ENCODE results near the gene GGT1. TPM values are rescaled to one million over a fixed set of nuclear protein-coding genes. Genes with fewer than 3 reads are reported as not detected.

The GGT1 gene
- total and polyA plus RNA-seq, 2 experiments from 2014 or later: 80.7 to 104 TPM

- Histone ChIP-seq H3K9me2 (replicated peaks; ENCODE audit: insufficient read depth) (no peaks in the 10 kb centered on the region), H2AFZ (no peak overlapping the region), H4K20me1 (ENCODE audit: insufficient read depth, poor library complexity, severe bottlenecking) (no peaks in the 10 kb centered on the region), H3K27me3 (no peaks in the 10 kb centered on the region), H3K4me1 (ENCODE audit: insufficient read depth) (peaks cover 14% of the 10 kb centered on the region), H3K4me3 (no peak overlapping the region), H3K79me2 (peaks cover 3% of the 10 kb centered on the region), H3K4me2 (no peak overlapping the region), H3K27ac (no peak overlapping the region), H3K36me3 (replicated peaks; ENCODE audit: insufficient read depth, low read depth) (no peaks in the 10 kb centered on the region), H3K9me3 (ENCODE audit: low read depth) (no peaks in the 10 kb centered on the region)
- no peak for DNase-seq (ENCODE audit: low spot score)
- TF ChIP-seq EZH2 (IDR thresholded peaks at IDR 0.05; ENCODE audit: borderline replicate concordance): no peak
- no peak for TF ChIP-seq EZH2phosphoT487 (IDR thresholded peaks at IDR 0.05; ENCODE audit: low read depth, severe bottlenecking, unreplicated experiment)
- TF ChIP-seq CTCF (IDR thresholded peaks at IDR 0.05; ENCODE audit: poor library complexity): no peak
- WGBS (ENCODE audit: low lambda C conversion rate, missing lambda C conversion rate): 95% methylated on average over 12 of the region's 12 CpGs
These were observed 12.3 kb upstream of the GGT1 start for GRCh38 chr22:24590596-24591173.

GRCh38 chr22:24591286-24591830, 11.6 kb upstream of the GGT1 start:
- no peak overlapping the region for H3K4me3 ChIP-seq
- no peak overlapping the region for H3K27ac ChIP-seq
- no peak overlapping the region for H2AFZ ChIP-seq
- H3K79me2 ChIP-seq: peaks cover 3% of the 10 kb centered on the region
- H3K4me1 ChIP-seq (ENCODE audit: insufficient read depth): peaks cover 14% of the 10 kb centered on the region
- no peaks in the 10 kb centered on the region for H4K20me1 ChIP-seq (ENCODE audit: insufficient read depth, poor library complexity, severe bottlenecking)
- H3K36me3 ChIP-seq (replicated peaks; ENCODE audit: insufficient read depth, low read depth): no peaks in the 10 kb centered on the region
- H3K9me2 ChIP-seq (replicated peaks; ENCODE audit: insufficient read depth): no peaks in the 10 kb centered on the region
- peak overlapping the region; percentile 98 for H3K4me2 ChIP-seq
- TF ChIP-seq CTCF (IDR thresholded peaks at IDR 0.05; ENCODE audit: poor library complexity) (no peak), EZH2phosphoT487 (IDR thresholded peaks at IDR 0.05; ENCODE audit: low read depth, severe bottlenecking, unreplicated experiment) (no peak), EZH2 (IDR thresholded peaks at IDR 0.05; ENCODE audit: borderline replicate concordance) (no peak)
- H3K27me3 ChIP-seq: no peaks in the 10 kb centered on the region
- DNase-seq (ENCODE audit: low spot score): no peak
- WGBS (ENCODE audit: low lambda C conversion rate, missing lambda C conversion rate): 92% methylated on average over 6 of the region's 6 CpGs
- H3K9me3 ChIP-seq (ENCODE audit: low read depth): no peaks in the 10 kb centered on the region

GRCh38 chr22:24592058-24592850, 10.7 kb upstream of the GGT1 start:
- no peak for TF ChIP-seq EZH2phosphoT487 (IDR thresholded peaks at IDR 0.05; ENCODE audit: low read depth, severe bottlenecking, unreplicated experiment)
- no peak for TF ChIP-seq EZH2 (IDR thresholded peaks at IDR 0.05; ENCODE audit: borderline replicate concordance)
- TF ChIP-seq CTCF (IDR thresholded peaks at IDR 0.05; ENCODE audit: poor library complexity): no peak
- Histone ChIP-seq H3K27me3 (no peaks in the 10 kb centered on the region), H3K36me3 (replicated peaks; ENCODE audit: insufficient read depth, low read depth) (no peaks in the 10 kb centered on the region), H3K4me2 (peak overlapping the region; percentile 98), H3K79me2 (peaks cover 3% of the 10 kb centered on the region), H2AFZ (peak overlapping the region; percentile 75), H3K9me2 (replicated peaks; ENCODE audit: insufficient read depth) (no peaks in the 10 kb centered on the region), H4K20me1 (ENCODE audit: insufficient read depth, poor library complexity, severe bottlenecking) (no peaks in the 10 kb centered on the region), H3K9me3 (ENCODE audit: low read depth) (no peaks in the 10 kb centered on the region), H3K27ac (peak overlapping the region; percentile 86), H3K4me3 (peak overlapping the region; percentile 92), H3K4me1 (ENCODE audit: insufficient read depth) (peaks cover 14% of the 10 kb centered on the region)
- no peak for DNase-seq (ENCODE audit: low spot score)
- 24% methylated on average over 12 of the region's 33 CpGs for WGBS (ENCODE audit: low lambda C conversion rate, missing lambda C conversion rate)

All from hepatocyte (in vitro differentiated cells).